HepG2 (cell line): ENCODE results near the gene MEA1. TPM values are rescaled to one million over a fixed set of nuclear protein-coding genes. Genes with fewer than 3 reads are reported as not detected.

Experiments used
- AGO2 ChIP-seq: fragments of 200-400 bp; formaldehyde crosslinking; optimal IDR thresholded peaks from 2 replicates; pipeline ENCODE3; 2017; ENCODE audit warnings: mild to moderate bottlenecking, low read depth, low read length, moderate library complexity
- ELF1 ChIP-seq: sonication (generic); formaldehyde crosslinking; IDR thresholded peaks from 2 replicates; pipeline ENCODE4 v1.4.0; 2020; ENCODE audit warnings: missing genetic modification reagents
- FOXJ3 ChIP-seq: sonication (generic); formaldehyde crosslinking; IDR thresholded peaks from 2 replicates; pipeline ENCODE4 v1.4.0; 2020; ENCODE audit warnings: missing genetic modification reagents, mild to moderate bottlenecking, borderline replicate concordance
- GATAD2A ChIP-seq: IDR thresholded peaks from 2 replicates; pipeline ENCODE4 v1.6.1; 2016
- GFI1 ChIP-seq: sonication (generic); formaldehyde crosslinking; IDR thresholded peaks from 2 replicates; pipeline ENCODE4 v1.5.0; 2020; ENCODE audit warnings: missing genetic modification reagents, mild to moderate bottlenecking, borderline replicate concordance
- MAF1 ChIP-seq: sonication (generic); formaldehyde crosslinking; IDR thresholded peaks from 2 replicates; pipeline ENCODE4 v1.5.0; 2020; ENCODE audit warnings: missing genetic modification reagents, borderline replicate concordance
- MXI1 ChIP-seq: IDR thresholded peaks from 3 replicates; pipeline ENCODE4 v1.6.1; 2012; ENCODE audit warnings: low read depth, low read length, inconsistent platforms, borderline replicate concordance
- NR2F2 ChIP-seq: IDR thresholded peaks from 2 replicates; pipeline ENCODE4 v1.6.1; 2012; ENCODE audit warnings: low read depth, inconsistent platforms, borderline replicate concordance
- REST ChIP-seq, 2 experiments: IDR thresholded peaks; 2 replicates each; pipeline ENCODE4 v1.6.1; 2011 to 2012; ENCODE audit warnings: low read length in 2 of 2, borderline replicate concordance in 1 of 2, low read depth in 1 of 2, mild to moderate bottlenecking in 1 of 2, moderate library complexity in 1 of 2
- SRSF4 ChIP-seq: fragments of 200-400 bp; formaldehyde crosslinking; IDR thresholded peaks from one replicate; pipeline ENCODE4 v1.6.1; 2018; ENCODE audit warnings: mild to moderate bottlenecking, low read depth, low read length, moderate library complexity; ENCODE audit not compliant: poor library complexity, severe bottlenecking
- THAP9 ChIP-seq: sonication (generic); formaldehyde crosslinking; IDR thresholded peaks from 2 replicates; pipeline ENCODE4; 2020; ENCODE audit warnings: missing genetic modification reagents, mild to moderate bottlenecking, borderline replicate concordance
- UBTF ChIP-seq: sonication (generic); formaldehyde crosslinking; IDR thresholded peaks from 2 replicates; pipeline ENCODE4 v1.4.0; 2020; ENCODE audit warnings: mild to moderate bottlenecking, missing genetic modification reagents
- ZFP62 ChIP-seq: sonication (generic); formaldehyde crosslinking; IDR thresholded peaks from 2 replicates; pipeline ENCODE4 v1.4.0; 2020; ENCODE audit warnings: missing genetic modification reagents
- ZNF335 ChIP-seq: sonication (generic); formaldehyde crosslinking; IDR thresholded peaks from 2 replicates; pipeline ENCODE4 v1.4.0; 2020; ENCODE audit warnings: missing genetic modification reagents
- ZNF350 ChIP-seq: sonication (generic); formaldehyde crosslinking; IDR thresholded peaks from 2 replicates; pipeline ENCODE4 v1.4.0; 2020; ENCODE audit warnings: mild to moderate bottlenecking, low read depth, missing genetic modification reagents, borderline replicate concordance
- ZNF619 ChIP-seq: sonication (generic); formaldehyde crosslinking; IDR thresholded peaks from 2 replicates; pipeline ENCODE4 v1.4.0; 2020; ENCODE audit warnings: mild to moderate bottlenecking, missing genetic modification reagents
- polyA plus RNA-seq, 8 experiments: library from polyadenylated mRNA; depleted of rRNA in 3 of 8; stranded (reverse) in 7 of 8; unstranded in 1 of 8; fragments of >200 nt; fragmentation: Illumina TruSeq in 4 of 8; extraction: Trizol in 4 of 8; gene quantifications; 2 replicates each; pipeline versions ENCODE4 v1.2.1 to v1.2.3, GENCODE V29; 2011 to 2016; ENCODE audit warnings: low read depth in 4 of 8, missing spikeins in 1 of 8, mixed read lengths in 1 of 8; ENCODE audit not compliant: insufficient read depth in 1 of 8
- total RNA-seq, 5 experiments: library from RNA; depleted of rRNA; stranded (reverse); fragments of >200 nt; fragmentation: Illumina TruSeq; extraction: Trizol; gene quantifications; 2 replicates each; pipeline ENCODE4 v1.2.3, GENCODE V29; 2016; ENCODE audit warnings: low read depth in 1 of 5

MEA1 gene
- total and polyA plus RNA-seq, 2 of the 13 experiments (the other 11 are each of a cell fraction or from before 2014, with no cell fraction given): 75.6 to 86.2 TPM

- no peak for TF ChIP-seq ZFP62
- peak; percentile 42; the same call in 1 of the 2 replicates for TF ChIP-seq FOXJ3 (CRISPR knock-in tag)
- TF ChIP-seq SRSF4: no peak
- no peak; the same call in 1 of the 2 replicates for TF ChIP-seq NR2F2
- TF ChIP-seq MAF1 (CRISPR knock-in tag): no peak
- peak; percentile 22; the same call in 1 of the 2 replicates for TF ChIP-seq ZNF335 (CRISPR knock-in tag)
- TF ChIP-seq MXI1: peak; percentile 99
- no peak; the same call in none of the 2 replicates for TF ChIP-seq UBTF (CRISPR knock-in tag)
- no peak for TF ChIP-seq REST (IDR thresholded peaks at IDR 0.05; ENCODE audit: borderline replicate concordance in 1 of 2, low read depth in 1 of 2, low read length in 2 of 2)
- TF ChIP-seq ZNF619 (CRISPR knock-in tag): peak; percentile 46
- 0 out of 2 replicates have a peak, but pooled peaks have one; percentile 41 for TF ChIP-seq GATAD2A (CRISPR knock-in tag)
- TF ChIP-seq THAP9: peak; percentile 75; the same call in 1 of the 2 replicates
- peak; percentile 52; the same call in 1 of the 2 replicates for TF ChIP-seq GFI1 (CRISPR knock-in tag)
- TF ChIP-seq ZNF350 (CRISPR knock-in tag): peak; percentile 62; the same call in 1 of the 2 replicates
- TF ChIP-seq AGO2: peak; percentile 33
- TF ChIP-seq ELF1: peak; percentile 94
These were observed at the start of gene MEA1, which contains the start of gene KLHDC3 (continued) for GRCh38 chr6:43013843-43014433.
